GM19099 (cell line): Measurements from ENCODE around the gene GABRA4.

ENCODE experiments used
- POLR2A ChIP-seq: IDR thresholded peaks from 3 replicates; pipeline ENCODE4 v1.6.1; 2011; ENCODE audit warnings: low read depth; ENCODE audit not compliant: insufficient read length; ENCODE audit errors: extremely low read depth

The GABRA4 gene

GRCh38 chr4:46992338-46992737 is 1.0 kb downstream of the GABRA4 start:
- TF ChIP-seq POLR2A, result no peak

GRCh38 chr4:46986922-46987638 is 6.3 kb downstream of the GABRA4 start:
- TF ChIP-seq POLR2A, result no peak

- TF ChIP-seq POLR2A, result no peak
Measured at GRCh38 chr4:46984781-46985180, 8.6 kb downstream of the GABRA4 start.

DNA sequence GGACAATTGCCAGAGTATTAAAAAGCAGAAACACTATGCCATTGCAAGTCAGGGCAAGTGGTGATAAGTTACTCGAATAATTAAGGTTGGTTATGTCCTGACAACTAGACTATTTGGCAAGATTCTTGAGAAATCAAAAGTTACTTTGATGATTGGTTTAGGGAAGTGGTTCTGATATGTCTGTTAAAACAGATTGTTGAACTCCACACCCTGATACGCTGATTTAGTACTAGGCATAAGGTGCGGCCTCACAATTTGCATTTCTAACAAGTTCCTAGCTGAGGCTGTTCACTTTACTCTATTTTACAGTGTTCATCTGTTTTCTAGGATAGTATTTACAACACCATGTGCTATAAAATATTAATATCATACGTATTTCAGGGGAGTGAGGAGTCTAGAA is 12.5 kb downstream of the GABRA4 start:
- TF ChIP-seq POLR2A, result no peak

DNA sequence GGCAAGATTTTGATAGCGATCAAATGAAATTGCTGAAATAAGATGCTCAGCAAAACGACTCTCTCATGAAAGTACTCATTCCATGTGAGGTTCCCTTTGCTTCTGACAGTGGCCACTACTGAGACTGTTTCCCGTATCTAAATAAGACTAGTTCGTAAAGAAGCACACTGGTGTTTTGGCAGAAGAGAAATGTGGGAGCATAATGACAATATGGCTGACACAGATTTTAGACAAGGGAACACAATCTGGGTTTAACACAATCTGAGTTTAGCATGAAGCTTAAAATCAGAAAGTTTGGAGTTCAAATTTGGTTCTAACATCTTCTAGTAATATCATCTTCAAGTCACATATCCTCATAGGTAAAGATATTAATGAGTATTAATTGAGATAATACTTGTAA is 13.7 kb downstream of the GABRA4 start:
- no peak for TF ChIP-seq POLR2A

GRCh38 chr4:46979283-46979682 is 14.1 kb downstream of the GABRA4 start:
- TF ChIP-seq POLR2A, result no peak

- no peak for TF ChIP-seq POLR2A
Measured at GRCh38 chr4:46977245-46977644, 16.1 kb downstream of the GABRA4 start.

- no peak for TF ChIP-seq POLR2A
Measured at GRCh38 chr4:46975812-46976553, 17.4 kb downstream of the GABRA4 start.

GRCh38 chr4:46974891-46975543 is 18.4 kb downstream of the GABRA4 start:
- no peak for TF ChIP-seq POLR2A

DNA sequence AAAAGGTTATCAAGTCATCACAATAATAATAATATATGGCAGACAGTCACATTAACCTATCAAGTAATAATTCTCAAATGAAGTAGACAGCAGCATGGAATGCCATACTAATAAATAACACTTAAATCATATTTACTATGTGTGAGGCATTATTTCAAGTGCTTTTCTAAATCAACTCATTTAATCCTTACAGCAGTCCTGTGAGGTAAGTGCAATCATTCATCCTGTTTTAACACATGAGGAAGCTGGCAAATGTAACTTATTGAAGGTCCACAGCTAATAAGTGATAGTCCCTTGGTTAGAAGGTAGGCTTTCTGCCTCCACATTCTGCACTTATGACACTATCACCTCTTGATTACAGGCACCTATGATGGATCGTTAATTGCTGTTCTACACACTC is 24.5 kb downstream of the GABRA4 start:
- no peak for TF ChIP-seq POLR2A

DNA sequence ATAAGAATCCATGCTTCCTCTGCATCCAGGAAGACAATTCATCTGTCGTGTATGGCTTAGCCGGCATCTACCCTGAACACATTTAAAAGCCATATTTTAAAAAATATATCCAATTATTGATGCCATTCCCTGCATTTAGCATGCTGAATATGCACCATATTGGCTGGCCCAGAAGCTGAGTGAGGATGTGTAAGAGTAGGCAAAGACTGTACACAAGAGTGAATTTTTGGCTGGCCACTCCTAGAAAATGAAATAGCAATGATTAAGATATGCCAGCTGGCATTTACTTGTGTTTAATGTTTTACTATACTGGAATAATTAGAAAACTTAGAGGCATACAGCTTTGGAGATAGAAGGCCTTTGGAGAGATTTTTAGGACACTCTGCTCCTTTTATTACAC is 25.8 kb downstream of the GABRA4 start:
- no peak for TF ChIP-seq POLR2A

GRCh38 chr4:46958742-46959488 is 34.5 kb downstream of the GABRA4 start:
- no peak for TF ChIP-seq POLR2A

DNA sequence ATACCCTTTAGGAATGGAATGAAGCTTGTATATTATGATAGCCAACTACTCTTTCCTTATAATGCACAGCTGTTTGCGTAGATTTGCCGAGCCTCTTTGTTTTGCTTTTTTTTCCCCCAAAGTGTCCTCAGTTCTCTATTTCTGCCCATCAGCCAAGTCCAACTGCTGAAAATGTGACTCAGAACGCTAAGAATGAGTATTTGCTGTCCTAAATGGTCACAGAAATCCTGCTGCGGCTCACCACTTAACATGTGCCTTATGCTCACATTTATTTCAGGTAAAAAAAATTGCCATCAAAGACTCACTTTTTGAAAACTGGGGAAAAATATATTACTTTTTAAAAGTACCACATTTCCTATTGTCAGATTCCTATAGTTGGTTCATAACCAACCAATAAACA is 36.9 kb downstream of the GABRA4 start:
- no peak for TF ChIP-seq POLR2A

- TF ChIP-seq POLR2A, result no peak
Measured at GRCh38 chr4:46955601-46956000, 37.8 kb downstream of the GABRA4 start.

- TF ChIP-seq POLR2A, result no peak
Measured at GRCh38 chr4:46954643-46955042, 38.7 kb downstream of the GABRA4 start.
